HG02678 (cell line): ENCODE measurements around the gene SULT1A1.

ENCODE experiments used
- ATAC-seq: cut with Tn5 transposase; IDR thresholded peaks from one replicate; pipeline ENCODE4 v1.9.1; 2021; ENCODE audit warnings: mild to moderate bottlenecking, moderate library complexity; ENCODE audit not compliant: unreplicated experiment

Gene SULT1A1

DNA sequence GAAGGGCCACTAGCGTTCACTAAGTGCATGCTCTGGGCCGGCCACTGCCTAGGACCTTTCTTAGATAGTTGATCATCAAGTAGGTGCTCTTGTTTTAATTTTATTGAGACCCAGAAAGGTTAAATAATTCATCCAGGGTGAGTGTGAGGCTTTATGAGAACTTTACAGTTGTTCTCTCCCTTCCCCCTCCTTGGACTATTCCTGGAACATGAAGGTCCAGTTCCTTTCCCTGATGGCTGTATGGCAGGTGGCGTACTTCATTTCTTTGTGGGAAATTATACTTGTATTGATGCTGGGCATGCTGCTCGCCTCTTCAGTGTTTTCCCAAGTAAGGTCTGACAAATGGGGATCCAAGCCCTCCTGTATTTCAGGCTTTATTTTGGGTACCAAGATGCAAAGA lies 47.6 kb downstream of the SULT1A1 start:
- ATAC-seq: no peak

DNA sequence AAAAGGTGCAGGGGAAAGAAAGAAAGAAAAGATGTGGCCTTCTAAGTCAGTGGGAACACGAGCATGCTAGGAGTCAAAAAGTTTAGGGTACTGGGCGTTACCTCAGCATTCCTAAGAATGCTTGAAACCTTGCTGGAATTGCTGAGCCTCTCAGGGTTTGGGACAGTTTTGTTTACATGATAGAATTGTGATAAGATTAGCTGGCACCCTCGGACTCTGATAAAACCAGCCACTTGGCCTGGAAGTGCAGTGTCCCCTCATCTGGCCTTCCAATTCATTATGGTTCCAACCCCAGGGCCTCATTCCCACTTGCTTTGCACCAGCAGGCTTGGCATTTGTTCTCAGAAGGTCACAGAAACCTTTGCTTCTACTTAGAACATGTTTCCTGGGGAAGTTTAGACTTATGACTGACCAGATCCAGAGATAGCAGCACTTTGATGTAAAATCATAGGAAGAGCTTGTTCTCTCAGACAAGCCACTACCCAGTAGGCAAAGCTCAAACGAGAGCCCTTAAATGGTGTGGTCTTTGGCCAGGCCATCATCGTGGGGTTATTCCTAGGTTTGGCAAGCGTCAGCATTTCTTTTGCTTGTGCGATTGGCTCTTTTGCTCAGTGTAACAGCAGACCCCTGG lies 48.2 kb downstream of the SULT1A1 start:
- no peak for ATAC-seq

- ATAC-seq: no peak
Observed at GRCh38 chr16:28558456-28558855, 51.4 kb downstream of the SULT1A1 start.

DNA sequence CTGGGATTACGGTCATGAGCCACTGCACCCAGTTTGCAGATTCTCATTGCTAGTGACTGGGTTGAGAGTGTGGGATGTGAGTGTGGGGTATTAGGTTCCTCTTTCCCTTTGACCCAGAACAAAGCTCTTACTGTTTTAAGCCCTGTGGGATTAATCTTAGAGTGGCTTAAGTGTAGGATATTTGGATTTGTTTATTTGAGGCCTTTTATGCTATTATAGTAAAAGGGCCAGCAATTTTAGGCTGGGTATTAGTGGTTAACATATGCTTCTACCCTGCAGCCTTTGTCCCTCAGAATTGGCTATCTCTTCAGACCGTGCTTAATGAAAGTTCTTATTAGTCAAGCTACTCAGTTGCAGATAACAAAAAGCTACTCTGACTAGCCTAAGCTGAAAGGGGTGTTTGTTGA lies 52.9 kb downstream of the SULT1A1 start:
- no peak for ATAC-seq

GRCh38 chr16:28555561-28555960 lies 54.3 kb downstream of the SULT1A1 start:
- ATAC-seq: no peak
